SH-SY5Y (cell line): Measurements from ENCODE around the gene TOMM70.

ENCODE experiments used
- GATA2 ChIP-seq: IDR thresholded peaks from 2 replicates; pipeline ENCODE4 v1.6.1; 2011; ENCODE audit warnings: mild to moderate bottlenecking, low read depth, low read length
- GATA3 ChIP-seq: IDR thresholded peaks from 2 replicates; pipeline ENCODE4 v1.6.1; 2011; ENCODE audit warnings: low read depth, mild to moderate bottlenecking, low read length, moderate library complexity

- TF ChIP-seq GATA3 (no peak), GATA2 (no peak)
These were observed 1.4 kb downstream of the TOMM70 start for GRCh38 chr3:100399341-100400071.
